ENCODE results near the gene ZNF14.

GRCh38 chr19:19661675-19662251 is 71.1 kb downstream of the ZNF14 start:
- TF ChIP-seq CTCF (IDR thresholded peaks at IDR 0.05), result no peak
- no peak for TF ChIP-seq EZH2 (IDR thresholded peaks at IDR 0.05)
- no peak for TF ChIP-seq EZH2phosphoT487 (IDR thresholded peaks at IDR 0.05)
